Measurements from ENCODE around the gene PDCD4. TPM values are rescaled to one million over a fixed set of nuclear protein-coding genes. Genes with fewer than 3 reads are reported as not detected.

Gene PDCD4
- total RNA-seq, 4 donors from 2014 or later: 131 to 202 (median 172) TPM

DNA sequence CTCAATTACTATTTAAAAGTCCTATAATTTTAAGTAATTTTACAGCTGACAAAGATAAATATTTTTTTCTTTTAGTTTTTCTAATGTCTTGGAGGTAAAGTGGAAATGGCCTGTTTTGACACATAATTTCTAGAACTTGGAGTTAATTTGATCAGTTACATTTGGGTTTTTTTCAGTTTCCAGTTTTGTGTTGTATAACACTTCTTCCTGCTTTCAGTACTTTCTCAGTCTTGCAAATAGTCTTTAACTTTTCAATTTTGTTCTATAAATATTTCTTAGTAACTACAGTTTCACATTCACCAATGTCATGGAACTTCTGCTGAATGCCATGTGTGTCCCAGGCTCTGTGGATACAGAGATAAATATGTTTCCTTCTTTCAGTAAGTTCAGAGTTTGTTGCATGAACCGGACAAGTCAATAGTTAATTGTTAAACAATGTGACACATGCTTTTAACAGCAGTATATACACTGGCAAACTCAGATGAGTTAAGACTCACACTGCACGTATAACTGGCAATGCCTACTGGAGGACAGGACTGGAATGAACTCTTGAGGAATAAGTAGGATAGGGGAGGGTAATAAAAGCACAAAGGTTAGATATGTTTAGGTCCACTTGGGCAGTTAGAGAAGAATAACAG is 52.2 kb downstream of the PDCD4 start:
- TF ChIP-seq, protein P1, sequence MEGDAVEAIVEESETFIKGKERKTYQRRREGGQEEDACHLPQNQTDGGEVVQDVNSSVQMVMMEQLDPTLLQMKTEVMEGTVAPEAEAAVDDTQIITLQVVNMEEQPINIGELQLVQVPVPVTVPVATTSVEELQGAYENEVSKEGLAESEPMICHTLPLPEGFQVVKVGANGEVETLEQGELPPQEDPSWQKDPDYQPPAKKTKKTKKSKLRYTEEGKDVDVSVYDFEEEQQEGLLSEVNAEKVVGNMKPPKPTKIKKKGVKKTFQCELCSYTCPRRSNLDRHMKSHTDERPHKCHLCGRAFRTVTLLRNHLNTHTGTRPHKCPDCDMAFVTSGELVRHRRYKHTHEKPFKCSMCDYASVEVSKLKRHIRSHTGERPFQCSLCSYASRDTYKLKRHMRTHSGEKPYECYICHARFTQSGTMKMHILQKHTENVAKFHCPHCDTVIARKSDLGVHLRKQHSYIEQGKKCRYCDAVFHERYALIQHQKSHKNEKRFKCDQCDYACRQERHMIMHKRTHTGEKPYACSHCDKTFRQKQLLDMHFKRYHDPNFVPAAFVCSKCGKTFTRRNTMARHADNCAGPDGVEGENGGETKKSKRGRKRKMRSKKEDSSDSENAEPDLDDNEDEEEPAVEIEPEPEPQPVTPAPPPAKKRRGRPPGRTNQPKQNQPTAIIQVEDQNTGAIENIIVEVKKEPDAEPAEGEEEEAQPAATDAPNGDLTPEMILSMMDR (IDR thresholded peaks at IDR 0.05; ENCODE audit: low read depth): no peak

DNA sequence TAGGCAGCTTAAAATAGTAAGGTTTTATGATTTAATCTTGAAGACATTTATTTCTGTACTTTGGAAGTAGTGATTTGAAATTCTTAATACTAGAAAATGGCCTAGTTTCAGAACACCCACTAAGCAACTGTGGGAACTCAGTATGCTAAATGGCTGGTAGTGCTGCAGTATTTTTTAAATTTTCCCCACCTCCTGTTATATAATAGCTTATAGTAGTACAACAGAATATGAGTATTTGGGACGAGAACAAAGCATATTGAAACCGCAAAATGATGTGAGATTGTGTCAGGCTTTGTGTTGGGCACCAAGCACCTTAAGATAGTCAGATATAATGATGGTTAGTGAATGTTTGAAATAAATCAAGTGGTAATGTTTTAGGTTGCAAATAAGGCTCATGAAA is 55.7 kb downstream of the PDCD4 start:
- TF ChIP-seq, protein P1 (IDR thresholded peaks at IDR 0.05; ENCODE audit: low read depth): no peak

DNA sequence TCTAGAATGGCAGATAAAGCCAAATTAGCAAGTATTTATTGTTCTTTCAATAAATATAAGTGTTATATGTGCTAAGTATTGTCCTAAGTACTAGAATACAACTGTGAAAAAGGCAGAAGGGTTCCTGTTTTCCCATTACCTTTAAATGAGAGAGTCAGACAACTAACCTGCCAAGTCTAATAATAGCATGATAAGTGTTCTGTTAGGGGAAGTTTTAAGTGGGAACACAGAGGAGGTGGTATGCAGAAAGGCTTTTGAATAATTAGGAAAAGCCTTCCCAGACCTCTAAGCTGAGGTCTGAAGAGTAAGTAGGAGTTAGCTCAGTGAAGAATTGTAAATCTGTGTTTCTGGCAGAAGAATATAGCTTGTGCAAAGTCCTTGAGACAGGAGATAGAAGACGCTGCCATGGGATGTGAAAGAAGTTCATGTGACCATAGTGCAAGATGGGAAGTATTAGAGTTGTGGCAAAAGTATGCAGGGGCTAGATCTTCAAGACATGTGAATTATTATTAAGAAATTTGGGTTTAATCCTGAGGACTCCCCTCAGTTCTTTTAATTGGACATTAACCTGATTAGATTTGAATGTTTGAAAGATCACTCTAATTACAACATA is 60.1 kb downstream of the PDCD4 start:
- TF ChIP-seq, protein P1 (IDR thresholded peaks at IDR 0.05; ENCODE audit: low read depth): no peak

DNA sequence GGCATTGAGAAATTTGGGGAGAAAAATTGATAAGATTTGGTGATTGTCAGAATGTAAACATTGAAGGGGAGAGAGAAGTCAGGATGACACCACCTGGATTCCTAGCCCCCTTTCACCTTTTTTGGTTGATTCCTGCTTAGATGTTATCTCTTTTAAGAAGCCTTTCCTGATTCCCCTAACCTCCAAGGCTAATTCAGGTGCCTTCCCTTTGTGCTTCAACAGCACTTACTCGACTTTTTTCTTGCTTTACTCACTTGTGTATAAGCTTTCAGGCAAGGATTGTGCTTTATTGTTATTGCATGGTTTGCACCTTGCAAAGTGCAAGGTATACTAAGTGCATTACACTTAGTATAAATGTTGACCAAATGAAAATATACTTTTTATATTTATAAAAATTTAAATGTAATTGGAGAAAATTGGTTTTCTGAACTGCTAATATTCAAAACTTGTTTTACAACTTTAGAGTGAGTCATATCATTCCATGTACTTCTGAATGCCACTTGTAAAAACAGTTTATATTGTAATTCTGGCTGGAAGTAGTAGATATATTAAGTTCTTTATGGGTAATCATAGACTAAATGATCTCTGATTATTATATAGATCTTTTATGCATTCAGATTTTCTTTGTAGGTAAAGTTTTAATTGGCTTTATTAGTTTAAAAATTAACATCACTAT is 60.9 kb downstream of the PDCD4 start:
- TF ChIP-seq, protein P1 (IDR thresholded peaks at IDR 0.05; ENCODE audit: low read depth): no peak

DNA sequence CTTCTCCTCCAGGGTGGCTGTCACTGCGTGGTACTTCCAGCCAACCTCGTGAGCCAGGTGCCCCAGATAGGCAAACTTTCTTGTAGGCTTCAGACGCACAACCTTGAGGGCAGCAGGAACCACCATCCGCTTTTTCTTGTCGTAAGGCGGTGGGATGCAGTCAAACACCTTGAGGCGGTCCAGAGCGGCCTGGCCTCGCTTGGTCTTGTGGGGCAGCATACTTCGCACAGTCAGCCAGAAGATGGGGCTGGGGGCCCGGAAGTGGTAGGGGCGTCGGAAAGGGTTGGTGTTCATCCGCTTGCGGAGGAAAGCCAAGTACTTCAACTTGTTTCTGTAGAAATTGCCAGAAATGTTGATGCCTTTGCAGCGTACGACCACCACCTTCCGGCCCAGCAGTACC is 65.0 kb downstream of the PDCD4 start:
- TF ChIP-seq, protein P1 (IDR thresholded peaks at IDR 0.05; ENCODE audit: low read depth): no peak

DNA sequence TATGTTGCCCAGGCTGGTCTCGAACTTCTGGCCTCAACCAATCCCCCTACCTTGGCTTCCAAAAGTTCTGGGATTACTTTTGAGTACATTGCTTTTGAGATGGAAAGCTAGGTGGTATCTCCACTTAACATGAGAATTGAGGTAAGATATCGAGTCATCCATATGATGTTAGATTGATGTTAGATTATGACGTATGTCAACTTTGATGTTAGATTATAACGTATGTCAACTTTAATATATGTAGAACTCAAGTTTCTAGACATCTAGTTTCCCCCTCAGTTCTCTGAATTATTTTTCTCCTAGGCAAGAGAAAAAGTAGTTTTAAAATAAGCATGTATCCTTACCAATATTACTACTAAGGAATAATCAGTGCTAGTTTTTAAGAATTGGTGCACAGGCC is 67.7 kb downstream of the PDCD4 start:
- TF ChIP-seq, protein P1 (IDR thresholded peaks at IDR 0.05; ENCODE audit: low read depth): no peak

DNA sequence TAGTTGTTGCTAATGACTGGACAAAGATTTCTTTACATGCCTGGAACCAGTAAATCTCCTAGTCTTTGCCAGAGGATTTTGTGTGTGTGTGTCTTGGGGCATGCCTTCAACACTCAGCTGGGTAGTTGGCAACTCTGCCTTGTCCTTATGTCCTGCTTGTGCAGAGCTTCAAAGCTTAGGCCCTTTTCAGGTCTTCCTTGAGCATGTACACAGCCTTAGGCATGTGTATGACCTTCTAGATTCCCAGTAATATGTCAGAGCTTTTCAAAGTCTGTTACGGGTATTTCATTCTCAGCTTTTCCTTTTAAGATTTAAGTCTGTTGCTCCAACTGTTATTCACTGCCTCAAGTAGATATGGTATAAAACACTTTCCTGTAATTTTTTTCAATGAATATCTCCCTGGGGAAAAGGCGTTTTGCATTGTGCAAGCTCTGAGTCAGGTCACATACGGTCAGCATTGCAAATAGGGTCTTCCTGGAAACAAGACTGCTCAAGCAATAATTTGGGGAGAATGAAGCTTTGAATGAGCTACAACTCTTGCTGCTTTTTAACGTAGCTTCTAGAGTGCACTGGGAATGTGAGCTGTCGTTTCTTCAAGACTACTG is 73.2 kb downstream of the PDCD4 start:
- TF ChIP-seq, protein P1 (IDR thresholded peaks at IDR 0.05; ENCODE audit: low read depth): no peak

Measured in subcutaneous adipose tissue (tissue), 4 donors.